IMR-90 (cell line): ENCODE results near the gene ZNF814. TPM values are rescaled to one million over a fixed set of nuclear protein-coding genes. Genes with fewer than 3 reads are reported as not detected.
"Not testable (repeated sequence)": the region's sequence is repeated elsewhere in the genome, so short reads cannot be mapped to it uniquely, and the experiment has no call there.

Experiments
- ATAC-seq: fragments of 200-7000 bp; cut with Tn5 transposase; 2 replicates; pipeline ENCODE4 v1.9.1; 2020; ENCODE audit warnings: low read depth, mild to moderate bottlenecking, moderate library complexity
- BruUV-seq: library from RNA; stranded (reverse); fragments of 400-500 nt; replicated peaks from 2 replicates; lab custom pipeline; 2021; lab: Mats Ljungman, UMichigan
- CTCF ChIA-PET: fragments of 300-600 bp; formaldehyde crosslinking; extraction: SDS; loops from one replicate; lab custom pipeline; 2021; ENCODE audit warnings: antibody characterized with exemption; lab: Yijun Ruan, JAX
- POLR2A ChIA-PET: fragments of 300-600 bp; sonication (Branson Sonifier 250); formaldehyde crosslinking; loops from one replicate; lab custom pipeline; 2022; ENCODE audit warnings: antibody characterized with exemption; ENCODE audit not compliant: unreplicated experiment; lab: Charles Lee
- DNase-seq: peaks from one replicate; pipeline ENCODE4 v3.0.0; 2013
- H2AFZ ChIP-seq: replicated peaks from 2 replicates; pipeline ENCODE3; 2013; ENCODE audit warnings: low read length, mild to moderate bottlenecking; ENCODE audit not compliant: poor library complexity
- H2AK5ac ChIP-seq: 2 replicates; pipeline ENCODE4 v1.6.1; 2013; ENCODE audit warnings: low read depth, low read length, inconsistent platforms
- H2AK9ac ChIP-seq: replicated peaks from 2 replicates; pipeline ENCODE3; 2013; ENCODE audit warnings: mild to moderate bottlenecking, low read depth, low read length, moderate library complexity; ENCODE audit not compliant: poor library complexity
- H2BK120ac ChIP-seq: 2 replicates; pipeline ENCODE4 v1.6.1; 2013; ENCODE audit warnings: low read depth, low read length, inconsistent platforms
- H2BK15ac ChIP-seq: 3 replicates; pipeline ENCODE4 v1.6.1; 2013; ENCODE audit warnings: low read depth, low read length, inconsistent platforms
- H2BK20ac ChIP-seq: 2 replicates; pipeline ENCODE4 v1.6.1; 2013; ENCODE audit warnings: low read depth, mild to moderate bottlenecking, inconsistent platforms, low read length, moderate library complexity
- H2BK5ac ChIP-seq: 2 replicates; pipeline ENCODE4 v1.6.1; 2013; ENCODE audit warnings: mild to moderate bottlenecking, low read depth, low read length, inconsistent platforms; ENCODE audit not compliant: poor library complexity, severe bottlenecking
- H3K14ac ChIP-seq: replicated peaks from 2 replicates; pipeline ENCODE4 v1.6.1; 2013; ENCODE audit warnings: low read depth, low read length, inconsistent platforms
- H3K18ac ChIP-seq: 2 replicates; pipeline ENCODE4 v1.6.1; 2013; ENCODE audit warnings: low read depth, low read length, control low read depth
- H3K23ac ChIP-seq: 2 replicates; pipeline ENCODE4 v1.6.1; 2013; ENCODE audit warnings: low read depth, low read length, inconsistent platforms
- H3K27ac ChIP-seq: 2 replicates; pipeline ENCODE4 v1.5.1; 2013; ENCODE audit warnings: mild to moderate bottlenecking, control low read depth, low read length; ENCODE audit not compliant: insufficient read depth
- H3K27me3 ChIP-seq: 2 replicates; pipeline ENCODE4 v1.6.1; 2013; ENCODE audit warnings: low read length; ENCODE audit not compliant: control insufficient read depth, insufficient read depth
- H3K36me3 ChIP-seq: 2 replicates; pipeline ENCODE4 v1.6.1; 2013; ENCODE audit warnings: low read length, mixed read lengths; ENCODE audit not compliant: control insufficient read depth, insufficient read depth
- H3K4ac ChIP-seq: 2 replicates; pipeline ENCODE4 v1.6.1; 2013; ENCODE audit warnings: low read depth, low read length, inconsistent platforms
- H3K4me1 ChIP-seq: 2 replicates; pipeline ENCODE4 v1.6.1; 2013; ENCODE audit warnings: low read length, mixed read lengths; ENCODE audit not compliant: control insufficient read depth, insufficient read depth
- H3K4me2 ChIP-seq: 2 replicates; pipeline ENCODE4 v1.6.1; 2013; ENCODE audit warnings: low read depth, mild to moderate bottlenecking, control low read depth, low read length, moderate library complexity
- H3K4me3 ChIP-seq: 2 replicates; pipeline ENCODE4 v1.5.1; 2013; ENCODE audit warnings: low read depth, mild to moderate bottlenecking, control low read depth, low read length, moderate library complexity; ENCODE audit not compliant: insufficient read depth
- H3K56ac ChIP-seq: 2 replicates; pipeline ENCODE4 v1.6.1; 2013; ENCODE audit warnings: low read length, inconsistent platforms; ENCODE audit not compliant: insufficient read depth; ENCODE audit errors: extremely low read depth
- H3K79me1 ChIP-seq, 2 experiments: 2 replicates each; pipeline ENCODE4 v1.6.1; 2013; ENCODE audit warnings: low read length in 2 of 2, inconsistent platforms in 1 of 2, low read depth in 1 of 2
- H3K9ac ChIP-seq: 2 replicates; pipeline ENCODE4 v1.6.1; 2013; ENCODE audit warnings: low read depth, low read length, control low read depth
- H3K9me1 ChIP-seq: 2 replicates; pipeline ENCODE4 v1.6.1; 2013; ENCODE audit warnings: low read length, inconsistent platforms; ENCODE audit not compliant: insufficient read depth
- H3K9me3 ChIP-seq: 2 replicates; pipeline ENCODE4 v1.6.1; 2013; ENCODE audit warnings: low read length; ENCODE audit not compliant: control insufficient read depth, insufficient read depth
- H4K20me1 ChIP-seq: 2 replicates; pipeline ENCODE4 v1.6.1; 2013; ENCODE audit warnings: low read length, inconsistent platforms; ENCODE audit not compliant: insufficient read depth
- H4K5ac ChIP-seq: 2 replicates; pipeline ENCODE4 v1.6.1; 2013; ENCODE audit warnings: mild to moderate bottlenecking, low read depth, low read length, control low read depth
- H4K8ac ChIP-seq, 2 experiments: 2 replicates each; pipeline ENCODE4 v1.6.1; 2013; ENCODE audit warnings: low read depth in 2 of 2, low read length in 2 of 2, control low read depth in 1 of 2, inconsistent platforms in 1 of 2
- H4K91ac ChIP-seq: 2 replicates; pipeline ENCODE4 v1.6.1; 2013; ENCODE audit warnings: low read depth, low read length, inconsistent platforms; ENCODE audit not compliant: insufficient read depth
- WGBS, 2 experiments: methylation state at CpG; one replicate each; pipeline versions ENCODE4 v1.1.5 to v1.1.7; 2013; ENCODE audit warnings: missing lambda C conversion rate in 2 of 2; ENCODE audit not compliant: insufficient read length in 1 of 2; ENCODE audit errors: extremely low coverage in 2 of 2; 5-methylcytosine and 5-hydroxymethylcytosine counted together
- dilution Hi-C: fragments of 300-500 bp; cut with HindIII; formaldehyde crosslinking; loops from one replicate; pipeline ENCODE4 v1.14.3; 2018; ENCODE audit warnings: low sequenced_read_pairs; ENCODE audit not compliant: unreplicated experiment
- in situ Hi-C: fragments of 300-500 bp; cut with MboI; formaldehyde crosslinking; loops from 3 replicates; pipeline ENCODE4 v1.14.3; 2019; ENCODE audit warnings: low sequenced_read_pairs, inconsistent platforms, mixed read lengths
- intact Hi-C: fragments of 100-400 bp; cut with micrococcal nuclease; formaldehyde crosslinking; loops from 2 replicates; pipeline ENCODE4 v1.10.0; 2022
- polyA plus RNA-seq, 3 experiments: library from polyadenylated mRNA; depleted of rRNA; stranded (reverse); fragments of >200 nt; gene quantifications; 2 replicates each; pipeline ENCODE4 v1.2.3, GENCODE V29; 2012; ENCODE audit warnings: low replicate concordance in 1 of 3
- total RNA-seq: library from RNA; depleted of rRNA; stranded (reverse); fragments of >200 nt; gene quantifications from 2 replicates; pipeline ENCODE4 v1.2.3, GENCODE V29; 2012

The ZNF814 gene
- total and polyA plus RNA-seq, 2 of the 4 experiments (the other 2 are of a cell fraction): 3.9 to 5.9 TPM

- H3K9me3 ChIP-seq, H3K4ac ChIP-seq, DNase-seq, H3K4me2 ChIP-seq, H2BK20ac ChIP-seq, H3K4me1 ChIP-seq, H4K91ac ChIP-seq, H3K18ac ChIP-seq, CTCF ChIA-PET, H3K56ac ChIP-seq, ATAC-seq, H4K5ac ChIP-seq, H3K27me3 ChIP-seq, dilution Hi-C loops, H3K27ac ChIP-seq, H4K8ac ChIP-seq, H2AK9ac ChIP-seq, H2BK120ac ChIP-seq, H3K9me1 ChIP-seq, H3K23ac ChIP-seq, H2BK15ac ChIP-seq, intact Hi-C loops, in situ Hi-C loops, BruUV-seq, H2AFZ ChIP-seq, H3K9ac ChIP-seq, H2AK5ac ChIP-seq, POLR2A ChIA-PET, H3K14ac ChIP-seq, H3K4me3 ChIP-seq, H2BK5ac ChIP-seq: not testable (repeated sequence)
- Histone ChIP-seq H4K20me1 (peaks cover 40% of the 10 kb centered on the region), H3K79me1 (peaks cover 32 to 75% of the 10 kb centered on the region in 2 experiments), H3K36me3 (peaks cover 19% of the 10 kb centered on the region)
- WGBS, 2 experiments: no CpG with 5 or more reads among the region's 3 CpGs
Measured at GRCh38 chr19:57847164-57847563, 41.7 kb downstream of the ZNF814 start.
